HG02943 (cell line): Measurements from ENCODE around the gene TRIM65.
"Not testable (repeated sequence)": the region's sequence is repeated elsewhere in the genome, so short reads cannot be mapped to it uniquely, and the experiment has no call there.

Experiments used
- ATAC-seq: cut with Tn5 transposase; IDR thresholded peaks from one replicate; pipeline ENCODE4 v1.9.1; 2021; ENCODE audit warnings: mild to moderate bottlenecking, low read depth, moderate library complexity; ENCODE audit not compliant: unreplicated experiment

The TRIM65 gene

DNA sequence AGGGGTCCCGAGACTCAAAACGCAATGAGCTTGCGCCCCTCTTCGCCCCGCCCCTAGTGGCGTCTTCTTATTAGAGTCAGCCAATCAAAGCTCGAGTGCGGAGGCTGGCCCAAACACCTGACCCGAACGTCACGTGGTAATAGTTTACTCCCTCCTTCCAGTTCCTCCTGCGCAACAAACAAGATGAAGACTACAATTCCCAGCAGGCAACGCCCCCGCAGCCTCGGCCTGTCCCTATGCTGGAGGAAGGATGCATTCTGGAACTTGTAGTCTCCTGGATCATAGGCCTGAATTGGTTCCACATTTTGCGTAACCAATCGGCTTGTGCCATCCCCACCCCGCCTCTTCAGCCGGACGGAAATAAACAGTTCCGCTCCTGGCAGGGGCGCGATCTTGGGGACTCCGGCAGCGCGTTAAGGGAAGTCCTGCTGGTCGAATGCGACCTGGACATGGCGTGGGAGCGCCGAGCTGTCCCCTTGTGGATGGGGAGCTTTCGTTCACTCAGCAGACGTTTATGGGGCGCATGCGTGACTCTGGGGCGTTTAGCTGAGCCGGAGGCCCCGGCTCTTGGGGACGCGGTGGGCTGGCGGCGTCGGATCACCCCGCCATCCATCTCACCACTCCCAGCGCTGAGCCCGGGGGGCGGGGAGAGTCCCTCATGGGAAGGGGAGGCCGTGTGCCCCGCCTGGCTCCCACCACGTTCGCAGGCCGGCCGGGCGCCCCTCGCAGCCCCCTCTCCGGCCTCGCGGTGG lies 41.3 kb downstream of the TRIM65 start, which contains the start of gene WBP2:
Gene WBP2, minus strand, starts transcription at position 26 of the 752 bp plus-strand sequence. CDS start 38 bp downstream, outside the sequence.
- peak; percentile 82 for ATAC-seq

DNA sequence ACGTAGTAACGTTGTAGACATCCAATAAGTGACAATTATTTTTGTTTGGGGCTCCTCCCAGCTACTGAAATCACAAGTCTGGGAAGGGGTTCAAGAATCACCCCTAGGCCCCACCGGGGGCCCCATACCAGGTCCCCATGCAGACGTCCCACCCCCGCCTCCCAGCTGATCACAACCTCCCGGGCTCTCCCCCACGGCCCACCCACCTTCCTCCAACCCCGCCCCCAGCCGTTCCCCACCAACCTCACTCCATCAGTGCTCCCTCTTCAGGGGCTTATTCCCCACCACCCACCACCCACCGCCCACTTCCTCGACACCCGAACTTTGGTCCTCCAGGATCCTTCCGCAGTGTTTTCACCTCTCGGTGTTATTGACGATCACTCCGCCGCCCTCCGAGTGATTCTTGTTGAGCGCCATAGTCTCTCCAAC lies 41.9 kb downstream of the TRIM65 start:
- ATAC-seq = no peak

GRCh38 chr17:75854101-75854748 lies 42.5 kb downstream of the TRIM65 start:
- ATAC-seq = no peak

DNA sequence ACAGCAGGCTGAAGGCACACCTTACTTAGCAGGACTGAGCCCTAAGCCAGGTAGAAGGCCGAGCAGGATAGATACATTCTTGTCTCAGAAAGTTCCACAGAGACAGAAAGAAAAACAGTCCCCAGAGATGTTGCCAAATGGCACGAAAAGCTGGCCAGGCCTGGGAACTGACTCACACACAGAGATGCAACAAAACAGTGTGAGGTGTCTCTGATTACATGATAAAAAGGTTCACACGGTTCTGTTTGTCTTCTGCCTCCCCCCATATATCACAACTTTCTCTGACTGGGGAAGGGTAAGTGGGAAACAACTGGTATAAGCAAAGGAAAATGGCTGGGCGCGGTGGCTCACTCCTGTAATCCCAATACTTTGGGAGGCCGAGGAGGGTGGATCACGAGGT lies 43.3 kb downstream of the TRIM65 start:
- no peak for ATAC-seq

- not testable (repeated sequence) for ATAC-seq
These were observed 45.1 kb downstream of the TRIM65 start for GRCh38 chr17:75851693-75851991.

DNA sequence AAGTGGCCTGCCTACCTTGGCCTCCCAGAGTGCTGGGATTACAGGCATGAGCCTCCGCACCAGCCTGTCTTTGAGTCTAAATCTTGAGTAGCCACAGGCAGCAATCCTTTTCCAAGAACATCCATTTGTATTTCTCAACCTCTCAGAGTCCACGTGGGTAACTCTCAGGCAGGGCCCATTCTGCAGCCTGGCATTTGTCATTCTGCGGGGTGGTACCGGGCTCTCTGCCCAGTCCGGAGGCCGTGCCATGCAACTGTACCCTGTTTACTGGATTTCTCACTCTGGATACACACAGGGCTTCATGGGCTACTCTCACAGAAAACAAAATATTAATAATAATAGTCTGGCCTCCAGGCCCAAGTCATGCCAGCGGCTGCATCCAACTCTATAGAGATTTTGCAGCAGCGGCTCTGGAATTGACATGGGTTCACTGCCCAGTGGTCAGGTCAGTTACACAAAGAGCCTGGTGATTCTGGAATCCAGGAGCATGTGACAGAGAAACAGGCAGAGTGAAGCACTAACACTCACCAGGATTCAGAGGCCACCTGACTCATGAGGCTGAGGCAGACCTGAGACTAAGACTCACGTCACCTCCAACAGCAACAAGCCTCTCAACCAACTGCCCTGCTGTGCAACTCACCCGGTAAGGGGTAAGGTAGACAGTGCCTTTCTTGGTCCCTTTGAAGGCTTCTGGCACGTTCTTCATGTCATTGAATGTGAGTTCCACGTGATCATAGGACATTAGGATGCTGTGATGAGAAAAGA lies 45.6 kb downstream of the TRIM65 start:
- ATAC-seq = no peak

DNA sequence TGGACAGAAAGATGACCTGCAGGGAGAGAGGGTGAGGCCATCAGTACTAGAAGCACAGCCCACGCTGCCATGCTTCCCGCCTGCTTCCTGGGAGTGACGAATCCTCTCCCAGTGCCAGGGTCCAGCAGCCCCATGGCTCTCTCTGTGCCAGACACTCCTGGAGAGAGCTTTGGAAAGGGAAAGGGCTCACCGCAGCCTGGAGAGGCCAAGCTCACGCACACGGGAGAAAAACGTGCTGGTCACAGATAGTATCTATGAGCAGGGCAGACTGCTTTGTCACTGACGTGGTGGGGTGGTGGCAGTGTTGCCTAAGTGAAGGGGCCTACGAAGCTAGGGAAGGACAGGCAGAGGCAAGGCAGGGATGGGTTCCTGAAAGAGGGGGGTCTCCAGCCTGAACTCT lies 47.0 kb downstream of the TRIM65 start:
- no peak for ATAC-seq

DNA sequence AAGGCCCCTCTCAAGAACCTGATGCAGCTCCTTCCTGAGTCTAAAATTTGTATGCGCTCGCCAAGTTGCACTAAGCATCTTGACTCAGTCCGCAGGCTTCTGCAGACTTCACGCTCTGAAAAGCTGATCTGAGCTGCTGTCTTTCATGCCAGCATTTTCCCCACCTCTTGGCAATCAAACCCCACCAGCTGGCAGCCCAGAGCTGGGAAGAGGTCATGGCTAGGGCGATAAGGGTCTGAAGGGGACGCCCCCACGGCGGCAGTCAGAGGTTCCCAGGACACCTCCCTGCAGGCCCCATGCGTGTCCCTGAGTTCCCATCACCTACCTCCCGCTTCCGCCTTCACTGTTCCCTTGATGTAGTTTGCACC lies 47.5 kb downstream of the TRIM65 start:
- ATAC-seq = no peak

- ATAC-seq = no peak
These were observed 48.0 kb downstream of the TRIM65 start for GRCh38 chr17:75848523-75849278.

DNA sequence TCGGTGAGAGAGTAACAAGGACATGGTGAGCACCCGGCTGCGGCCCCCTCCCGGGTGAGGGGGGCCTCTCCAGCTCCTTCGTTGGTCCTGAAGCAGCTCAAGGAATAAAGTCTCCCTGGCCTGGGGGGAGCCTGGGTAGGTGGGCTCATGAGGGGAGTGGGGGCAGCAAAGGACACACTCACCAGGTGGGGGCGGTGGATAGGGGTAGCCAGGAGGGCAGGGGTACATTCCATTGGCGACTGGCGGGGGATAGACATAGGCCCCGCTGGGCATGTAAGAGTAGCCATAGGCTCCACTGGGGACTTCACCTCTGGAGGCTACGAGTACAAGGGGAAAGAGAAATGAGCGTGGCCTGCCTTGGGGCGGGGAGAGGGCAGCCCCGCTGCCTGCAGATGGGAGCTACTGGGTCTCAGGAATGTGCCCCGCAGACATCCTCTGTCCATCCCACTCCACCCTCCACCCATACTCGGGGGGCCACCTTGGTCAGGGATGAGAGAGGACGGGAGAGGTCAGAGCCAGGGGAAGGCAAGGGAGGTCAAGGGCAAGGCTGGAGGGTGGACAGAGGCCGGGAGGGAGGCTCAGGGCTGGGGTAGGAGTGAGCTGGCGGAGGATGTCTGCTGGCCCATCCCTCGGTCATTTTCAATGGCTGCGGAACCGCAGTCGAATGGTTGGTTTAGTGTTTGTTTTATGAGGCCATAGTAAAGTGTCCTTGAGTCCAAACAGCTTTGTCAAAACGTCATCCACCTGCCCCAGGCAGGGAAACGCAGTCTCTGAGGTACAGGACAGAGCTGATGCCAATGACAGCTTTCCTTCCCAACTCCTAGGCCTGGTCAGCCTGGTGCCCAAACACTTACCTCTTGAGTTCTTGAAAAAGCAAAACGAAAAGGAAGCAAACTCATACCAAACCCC lies 48.9 kb downstream of the TRIM65 start:
- ATAC-seq = no peak

DNA sequence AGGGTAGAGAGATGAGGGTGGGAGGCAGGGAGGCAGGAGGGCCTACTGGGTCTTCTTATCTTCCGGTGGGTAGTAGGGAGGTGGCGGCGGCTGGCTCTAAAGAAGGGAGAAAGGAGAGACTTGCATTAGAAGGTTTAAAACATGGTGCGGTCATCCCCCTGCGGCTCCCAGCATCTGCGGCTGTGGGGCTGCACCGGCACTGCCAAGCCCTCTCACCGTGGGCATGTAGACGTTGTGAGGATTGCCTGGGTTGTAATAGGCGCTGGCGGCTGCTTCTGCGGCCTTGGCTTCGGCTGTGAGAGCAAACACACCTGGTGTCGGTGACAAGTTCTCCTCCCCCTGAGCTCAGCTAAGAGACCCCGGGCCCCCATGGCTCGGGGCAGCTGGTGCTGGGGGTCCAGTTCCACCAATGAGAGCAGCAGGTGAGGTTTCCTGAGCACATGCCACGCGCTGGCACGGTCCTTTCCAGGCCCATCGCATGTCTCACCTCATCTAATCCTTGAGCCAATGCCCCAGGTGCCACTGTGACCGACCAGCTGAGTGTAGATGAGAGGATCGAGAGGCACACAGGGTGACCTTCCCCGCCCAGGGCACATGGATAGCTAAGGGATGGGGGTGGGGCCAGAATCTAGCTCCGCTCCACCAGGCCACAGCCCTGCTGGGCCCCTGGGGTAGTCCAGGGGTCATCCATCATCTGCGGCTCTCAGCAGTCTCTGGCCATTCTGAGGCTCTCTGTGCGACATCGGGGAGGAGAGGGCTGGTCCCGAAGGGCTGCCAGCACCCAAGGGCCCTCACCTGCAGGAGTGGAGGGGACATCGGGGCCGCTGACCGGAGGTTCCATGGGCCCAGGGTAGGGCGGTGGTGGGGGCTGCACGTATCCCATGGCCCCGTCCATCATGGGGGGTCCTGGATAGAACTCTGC lies 49.8 kb downstream of the TRIM65 start:
- ATAC-seq = no peak

- no peak for ATAC-seq
These were observed 50.6 kb downstream of the TRIM65 start for GRCh38 chr17:75845933-75846691.

DNA sequence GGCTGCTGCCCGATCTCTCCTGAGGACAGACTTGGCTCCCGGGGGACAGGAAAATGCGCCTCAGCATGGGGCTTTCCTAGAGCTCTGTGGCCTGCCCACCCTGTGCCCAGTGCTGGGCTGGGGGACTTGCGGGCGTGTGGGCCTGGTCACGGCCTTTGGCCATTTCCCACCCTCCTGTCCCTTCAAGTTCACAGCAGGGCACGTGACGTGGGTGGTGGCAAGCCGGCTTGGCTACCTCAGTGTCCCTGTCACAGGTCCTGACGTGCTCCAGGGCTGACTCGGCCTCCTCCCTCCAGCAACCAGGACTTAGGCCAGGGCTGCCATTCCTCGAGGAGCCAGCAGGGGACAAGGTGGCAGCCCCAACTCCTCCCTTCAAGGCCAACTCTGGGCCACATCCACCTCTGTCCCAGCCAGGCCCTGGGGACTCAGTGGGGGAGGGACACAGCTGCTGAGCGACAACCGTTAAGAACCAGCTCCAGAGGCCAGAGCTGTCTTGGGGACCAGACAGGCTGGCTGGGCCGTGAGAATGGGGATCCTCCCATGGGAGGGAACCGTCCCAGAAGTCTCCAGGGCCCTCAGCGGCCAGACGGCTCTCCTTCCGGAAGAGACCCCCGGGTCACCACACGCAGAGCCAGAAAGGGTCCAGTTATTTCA lies 51.6 kb downstream of the TRIM65 start:
- ATAC-seq = peak; percentile 55

GRCh38 chr17:75844530-75845057 lies 52.2 kb downstream of the TRIM65 start:
- no peak for ATAC-seq

- ATAC-seq = no peak
These were observed 52.9 kb downstream of the TRIM65 start, which contains the start of gene UNC13D for GRCh38 chr17:75843577-75844529. Gene UNC13D, minus strand, starts transcription at chr17:75844404. Its CDS starts 67 bp downstream, at chr17:75844337.

GRCh38 chr17:75842963-75843576 lies 53.7 kb downstream of the TRIM65 start:
- no peak for ATAC-seq
